LHCN-M2 (cell line): ENCODE data around the gene SLC7A1. TPM values are rescaled to one million over a fixed set of nuclear protein-coding genes. Genes with fewer than 3 reads are reported as not detected.
A peak's percentile ranks its signal among the peaks of the same experiment; 100 is the strongest.

Experiments
- DNase-seq: peaks from one replicate; pipeline ENCODE4 v3.0.0-alpha.2; 2012; ENCODE audit warnings: low read depth
- total RNA-seq: library from RNA; depleted of rRNA; stranded (reverse); fragments of >200 nt; gene quantifications from 2 replicates; pipeline ENCODE4 v1.2.3, GENCODE V29; 2014

The SLC7A1 gene
- total RNA-seq, 1 experiment from 2014 or later = 13.8 TPM

GRCh38 chr13:29530901-29531300 is 64.6 kb downstream of the SLC7A1 start:
- DNase-seq = no peak

- no peak for DNase-seq
These were observed 65.7 kb downstream of the SLC7A1 start for GRCh38 chr13:29529754-29530153.

DNA sequence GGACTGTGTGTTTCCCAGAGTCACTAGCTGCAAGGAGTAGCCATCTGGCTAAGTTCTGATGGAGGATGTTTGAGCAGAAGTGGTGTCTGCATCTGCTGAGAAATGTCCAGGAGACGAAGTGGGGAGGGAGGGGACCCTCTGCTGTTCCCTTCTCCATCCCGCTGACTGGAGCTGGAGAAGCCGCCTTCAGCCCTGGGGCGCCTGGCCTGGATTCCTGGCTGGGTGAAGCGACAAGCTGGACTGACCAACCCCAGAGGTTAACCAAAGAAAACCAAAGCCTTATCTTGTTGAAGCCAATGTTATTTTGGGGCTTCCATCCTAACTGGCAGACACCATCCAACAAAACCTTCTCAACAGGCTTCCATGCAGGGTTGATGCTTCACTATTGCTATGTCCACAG is 67.6 kb downstream of the SLC7A1 start:
- DNase-seq = no peak

- no peak for DNase-seq
These were observed 68.0 kb downstream of the SLC7A1 start for GRCh38 chr13:29527511-29527910.

GRCh38 chr13:29526741-29527140 is 68.7 kb downstream of the SLC7A1 start:
- no peak for DNase-seq

- DNase-seq = no peak
These were observed 69.7 kb downstream of the SLC7A1 start for GRCh38 chr13:29525757-29526156.

DNA sequence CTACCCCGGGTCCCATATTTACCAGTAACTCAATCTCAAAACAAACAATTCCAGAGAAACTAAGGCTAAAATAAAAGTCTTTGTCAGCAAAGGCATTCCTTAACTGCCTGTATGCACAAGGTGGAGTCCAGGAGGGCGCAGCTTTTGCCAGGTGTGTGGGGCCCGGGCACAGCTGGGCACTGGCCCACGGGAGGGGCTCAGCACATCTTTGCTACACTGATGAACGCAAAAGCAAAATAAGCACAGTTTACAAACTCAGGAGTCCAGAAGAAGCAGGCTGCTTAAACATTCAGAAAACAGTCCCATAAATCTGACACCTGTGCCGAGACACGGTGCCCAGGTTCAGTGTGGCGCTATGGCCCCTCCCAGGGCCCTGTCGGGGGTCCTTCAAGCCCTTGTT is 70.8 kb downstream of the SLC7A1 start:
- no peak for DNase-seq

- no peak for DNase-seq
These were observed 71.3 kb downstream of the SLC7A1 start for GRCh38 chr13:29524176-29524575.

GRCh38 chr13:29523199-29523961 is 72.1 kb downstream of the SLC7A1 start:
- no peak for DNase-seq

DNA sequence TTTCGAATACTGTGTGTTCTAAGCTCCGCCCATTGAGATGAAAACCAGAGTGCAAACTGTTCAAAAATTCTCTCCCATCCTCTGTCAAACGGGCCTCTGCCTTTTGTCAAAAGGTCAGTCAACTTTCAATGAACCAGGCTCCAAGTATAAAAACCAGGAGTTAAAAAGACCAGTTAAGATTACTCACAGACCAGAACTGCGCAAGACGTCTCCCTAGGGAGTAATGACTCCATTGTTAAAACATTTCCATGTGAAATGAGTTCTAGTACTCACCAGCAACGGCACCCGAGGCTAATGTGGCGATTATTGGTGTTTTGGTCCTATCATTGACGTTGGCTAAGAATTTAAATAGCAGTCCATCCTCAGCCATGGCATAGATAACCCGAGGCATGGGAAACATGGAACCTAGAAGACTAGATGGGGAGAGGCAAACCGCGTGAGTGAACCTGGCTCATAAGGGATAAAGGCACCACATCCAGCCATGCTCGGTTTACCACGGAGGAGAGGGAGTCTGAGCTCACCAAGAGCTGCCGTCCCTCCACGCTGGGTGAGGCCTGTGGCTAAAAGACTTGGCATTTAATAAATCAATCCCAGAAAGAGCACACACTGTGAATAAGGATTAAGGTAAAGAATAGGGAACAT is 73.3 kb downstream of the SLC7A1 start:
- DNase-seq = peak; percentile 98

DNA sequence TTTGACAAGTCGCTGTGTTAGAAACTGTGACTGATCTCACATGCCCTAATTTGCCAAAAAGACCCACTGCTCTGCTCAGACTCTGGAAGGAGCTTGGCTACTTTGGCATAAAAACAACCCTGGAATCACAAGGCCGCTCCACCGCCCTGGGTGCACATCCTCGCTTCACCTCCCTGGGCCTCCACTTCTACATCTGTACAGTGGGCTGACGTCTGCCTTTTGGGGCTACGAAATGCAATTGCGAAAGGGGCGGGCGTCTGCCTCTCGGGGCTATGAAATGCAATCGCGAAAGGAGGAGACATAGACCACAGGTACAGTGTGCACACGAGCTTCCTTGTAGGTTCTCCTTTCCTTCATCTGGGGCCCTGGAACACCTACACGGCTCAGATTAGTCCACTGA is 74.2 kb downstream of the SLC7A1 start:
- DNase-seq = no peak

DNA sequence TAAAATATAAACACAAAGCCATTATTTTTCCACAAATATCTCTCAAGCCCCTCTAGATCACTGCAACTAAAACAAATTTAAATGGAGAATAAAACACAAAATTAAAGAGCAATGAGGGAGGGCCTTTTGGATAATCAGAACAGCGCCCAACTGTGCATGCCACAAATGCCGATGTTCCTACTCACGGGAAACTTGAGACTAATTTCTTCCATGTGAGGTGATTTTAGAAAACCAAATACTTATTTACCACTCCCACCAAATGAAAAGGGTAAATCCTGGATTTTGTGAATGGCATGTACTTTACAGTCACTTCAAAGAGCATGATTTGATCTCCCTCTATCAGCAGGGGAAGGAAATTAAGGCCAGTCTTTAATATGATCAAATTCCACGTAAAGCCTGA is 74.8 kb downstream of the SLC7A1 start:
- peak; percentile 84 for DNase-seq

DNA sequence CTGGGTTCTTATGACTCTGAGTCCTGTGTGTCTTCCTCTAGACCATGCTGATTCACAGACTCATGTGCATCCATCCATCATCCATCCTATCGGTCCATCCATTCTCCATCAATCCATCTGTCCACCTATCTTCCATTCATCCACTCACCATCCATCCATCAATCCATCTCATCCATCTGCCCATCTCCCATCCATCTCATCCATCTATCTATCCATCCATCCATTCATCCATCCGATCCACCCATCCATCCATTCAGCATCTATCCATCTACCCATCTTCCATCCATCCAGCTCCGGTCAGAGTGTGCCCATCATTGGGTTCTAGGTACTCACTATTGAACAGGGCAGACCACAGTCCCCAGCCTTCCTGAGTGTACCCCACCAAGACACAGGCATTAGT is 75.6 kb downstream of the SLC7A1 start:
- no peak for DNase-seq

- DNase-seq = no peak
These were observed 78.6 kb downstream of the SLC7A1 start for GRCh38 chr13:29516880-29517279.

DNA sequence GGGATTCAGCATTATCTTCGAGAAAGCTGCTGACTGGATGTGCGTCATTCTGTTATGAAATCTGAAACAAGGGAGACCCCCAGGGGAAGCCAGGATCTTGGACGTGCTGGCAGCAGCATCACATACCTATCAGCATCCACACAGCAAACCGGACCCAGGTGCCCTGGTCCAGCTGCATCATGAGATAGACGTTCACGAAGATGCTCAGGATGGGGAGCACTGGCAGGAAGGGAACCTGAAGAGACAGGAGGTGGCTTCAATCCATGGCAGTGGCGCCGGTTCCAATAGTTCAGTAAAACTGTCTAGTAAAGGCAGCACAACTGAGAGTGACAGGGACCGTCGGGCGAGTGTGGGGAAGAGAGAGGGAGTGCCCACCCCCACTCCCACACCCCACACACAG is 79.5 kb downstream of the SLC7A1 start:
- DNase-seq = no peak

DNA sequence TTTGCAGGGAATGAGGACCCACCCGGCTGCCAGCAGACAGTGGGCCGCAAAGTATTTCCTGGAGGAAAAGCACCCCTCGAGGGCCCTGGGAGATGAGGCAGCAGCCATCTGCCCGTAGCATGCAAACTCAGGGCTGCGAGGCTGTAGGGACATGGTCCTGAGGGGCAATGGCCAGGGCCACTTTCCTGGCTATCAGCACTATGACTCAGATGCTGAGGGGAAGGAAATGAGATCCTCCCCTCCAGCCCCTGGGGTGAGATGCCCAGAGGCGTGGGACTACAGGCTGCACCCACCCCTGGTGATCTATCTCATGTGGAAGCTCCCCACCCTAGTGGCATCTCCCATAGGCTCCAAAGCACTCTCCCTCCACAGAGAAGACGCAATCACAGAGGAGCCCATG is 80.1 kb downstream of the SLC7A1 start:
- DNase-seq = no peak

GRCh38 chr13:29514720-29515310 is 80.7 kb downstream of the SLC7A1 start:
- DNase-seq = no peak

- no peak for DNase-seq
These were observed 81.3 kb downstream of the SLC7A1 start for GRCh38 chr13:29513981-29514719.

DNA sequence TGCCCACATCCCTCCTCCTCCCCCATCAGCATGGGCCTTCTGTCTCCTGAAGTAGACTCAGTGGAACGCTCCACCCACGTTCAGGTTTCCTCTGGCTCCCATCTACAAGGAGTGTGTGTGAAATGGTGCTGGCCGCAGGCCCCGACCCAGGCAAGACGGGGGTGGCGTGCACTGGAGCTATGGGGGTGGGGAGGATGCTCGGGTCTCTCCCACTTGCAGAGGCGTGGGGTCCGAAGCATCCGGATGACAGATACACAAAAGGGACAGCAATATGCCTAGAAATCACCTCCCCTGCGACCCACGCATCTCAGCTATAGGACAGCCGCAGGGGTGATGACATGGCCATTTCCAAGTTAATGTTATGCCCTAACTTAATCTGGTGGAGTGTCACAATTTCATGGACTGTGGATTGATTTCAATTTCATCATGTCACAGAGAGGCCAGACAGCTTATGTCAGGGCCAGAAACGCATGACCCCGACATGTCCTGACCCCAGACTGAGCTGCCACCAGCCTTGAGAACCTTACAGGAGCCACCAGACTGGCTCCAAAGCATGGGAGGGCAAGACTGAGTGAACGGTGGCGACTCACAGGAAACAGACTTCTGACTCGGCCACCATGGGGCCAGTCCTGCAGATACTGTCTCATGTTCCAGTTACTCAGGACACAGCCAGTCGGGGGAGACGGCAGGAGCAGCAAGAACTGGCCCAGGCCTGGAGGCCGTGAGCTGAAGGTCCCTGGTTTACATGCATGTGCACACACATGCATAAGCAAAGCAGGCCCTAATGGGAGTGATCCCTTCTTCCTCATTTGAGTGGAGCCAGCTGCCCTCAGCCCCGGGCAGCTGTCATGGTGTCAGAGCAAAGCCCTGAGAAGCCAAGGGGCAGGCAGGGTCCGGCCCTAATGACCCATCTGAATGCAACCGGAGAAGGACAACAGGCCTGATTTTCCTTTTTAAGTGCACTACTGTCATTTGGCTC is 82.2 kb downstream of the SLC7A1 start:
- peak; percentile 47 for DNase-seq

- no peak for DNase-seq
These were observed 83.5 kb downstream of the SLC7A1 start for GRCh38 chr13:29511980-29512379.
